ENCODE results near the gene NPY1R. TPM values are rescaled to one million over a fixed set of nuclear protein-coding genes. Genes with fewer than 3 reads are reported as not detected.

Gene NPY1R
- total RNA-seq (2014; rRNA removed; shearing (Covaris generic)) = not detected in 2 replicates

- DNase-seq (ENCODE audit: low read depth) = peak; percentile 50
Measured at GRCh38 chr4:163332526-163333406, at the start of gene NPY1R. NPY1R (minus strand) TSS chr4:163332596; CDS start chr4:163326554, 6,042 bp downstream.

DNA sequence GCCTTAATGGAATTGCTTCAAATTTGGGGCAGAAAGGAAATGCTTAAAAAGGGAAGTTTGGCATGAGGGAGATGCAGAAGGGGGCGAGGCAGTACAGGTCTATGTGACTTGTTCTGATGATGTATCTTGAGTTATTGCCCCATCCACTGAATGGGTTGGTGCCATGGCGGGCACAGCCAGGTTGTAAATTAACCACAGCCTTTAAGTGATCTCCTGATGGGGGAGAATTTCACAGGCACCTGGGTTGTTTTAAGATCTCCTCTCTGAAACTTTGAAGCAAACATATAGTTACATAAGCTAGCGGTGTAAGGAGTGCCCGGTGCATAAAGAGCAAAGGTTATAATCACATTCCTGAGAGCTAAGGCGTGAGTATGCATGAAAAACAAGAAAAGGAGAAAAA, 48.3 kb upstream of the NPY1R start:
- DNase-seq (ENCODE audit: low read depth) = no peak

- DNase-seq (ENCODE audit: low read depth) = no peak
Measured at GRCh38 chr4:163378661-163379060, 46.3 kb upstream of the NPY1R start.

- DNase-seq (ENCODE audit: low read depth) = no peak
Measured at GRCh38 chr4:163372029-163372428, 39.6 kb upstream of the NPY1R start.

DNA sequence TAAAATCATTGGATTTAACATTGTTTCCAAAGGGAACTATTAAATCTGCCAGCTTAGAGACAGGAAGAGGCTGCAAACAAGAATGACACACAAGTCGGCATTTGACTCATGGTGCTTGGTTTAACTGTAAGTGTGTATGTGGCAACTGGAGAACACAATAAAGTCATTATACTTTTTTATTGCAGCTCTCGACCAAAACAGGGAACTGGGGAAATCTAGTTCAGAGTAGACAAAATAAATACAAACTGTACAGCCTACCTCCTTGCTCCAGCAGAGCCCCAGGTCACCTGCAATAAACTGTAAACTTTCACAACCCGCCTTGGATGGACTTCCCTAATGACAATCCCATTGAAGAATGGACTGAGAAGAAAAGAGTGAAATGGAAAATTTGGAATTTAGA, 35.3 kb upstream of the NPY1R start:
- DNase-seq (ENCODE audit: low read depth) = no peak

DNA sequence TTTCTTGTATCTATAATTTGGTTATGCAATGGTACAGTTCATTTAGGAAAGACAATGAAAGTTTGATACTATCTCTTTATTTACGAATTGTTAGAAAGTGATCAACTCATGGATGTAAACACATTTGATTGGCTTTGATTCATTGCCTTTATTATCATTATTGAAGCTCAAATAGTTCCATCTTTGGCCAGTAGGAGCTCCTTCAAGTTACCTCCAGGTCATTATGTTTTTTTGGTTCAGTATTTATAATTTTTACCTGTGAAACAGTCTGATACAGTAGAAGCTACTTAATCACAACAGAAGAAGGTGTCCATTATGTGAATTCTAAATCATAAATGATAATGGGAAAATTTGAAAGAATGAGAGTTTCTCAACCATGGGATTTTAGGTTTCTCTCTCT, 23.7 kb upstream of the NPY1R start:
- no peak for DNase-seq (ENCODE audit: low read depth)

DNA sequence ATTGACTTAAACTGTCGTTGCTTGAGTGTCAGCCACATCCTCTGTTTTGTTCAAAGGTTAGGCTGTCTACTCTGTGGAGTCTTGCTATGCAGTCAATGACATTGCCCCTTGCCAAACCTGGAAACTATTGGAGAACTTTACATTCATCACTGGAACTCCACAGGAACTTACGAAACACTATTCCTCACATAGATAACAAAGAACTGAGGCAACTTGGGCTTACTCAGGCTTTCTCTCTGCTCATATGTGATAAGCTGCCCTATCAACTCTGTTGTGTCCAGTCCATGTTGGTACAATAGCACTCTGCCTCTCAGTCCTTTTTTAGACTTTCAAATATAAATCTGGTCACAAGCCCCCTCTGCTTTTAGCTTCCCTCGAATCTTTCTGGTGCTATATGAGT, 20.7 kb upstream of the NPY1R start:
- no peak for DNase-seq (ENCODE audit: low read depth)

DNA sequence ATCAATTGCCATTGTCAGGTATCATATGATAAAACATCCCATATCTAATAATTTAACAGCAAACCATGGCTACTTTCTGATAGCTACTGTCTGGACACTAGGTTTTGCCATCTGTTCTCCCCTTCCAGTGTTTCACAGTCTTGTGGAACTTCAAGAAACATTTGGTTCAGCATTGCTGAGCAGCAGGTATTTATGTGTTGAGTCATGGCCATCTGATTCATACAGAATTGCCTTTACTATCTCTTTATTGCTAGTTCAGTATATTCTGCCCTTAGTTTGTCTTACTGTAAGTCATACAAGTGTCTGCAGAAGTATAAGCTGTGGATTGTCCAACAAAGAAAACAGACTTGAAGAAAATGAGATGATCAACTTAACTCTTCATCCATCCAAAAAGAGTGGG, 18.3 kb upstream of the NPY1R start:
- peak; percentile 18 for DNase-seq (ENCODE audit: low read depth)

DNA sequence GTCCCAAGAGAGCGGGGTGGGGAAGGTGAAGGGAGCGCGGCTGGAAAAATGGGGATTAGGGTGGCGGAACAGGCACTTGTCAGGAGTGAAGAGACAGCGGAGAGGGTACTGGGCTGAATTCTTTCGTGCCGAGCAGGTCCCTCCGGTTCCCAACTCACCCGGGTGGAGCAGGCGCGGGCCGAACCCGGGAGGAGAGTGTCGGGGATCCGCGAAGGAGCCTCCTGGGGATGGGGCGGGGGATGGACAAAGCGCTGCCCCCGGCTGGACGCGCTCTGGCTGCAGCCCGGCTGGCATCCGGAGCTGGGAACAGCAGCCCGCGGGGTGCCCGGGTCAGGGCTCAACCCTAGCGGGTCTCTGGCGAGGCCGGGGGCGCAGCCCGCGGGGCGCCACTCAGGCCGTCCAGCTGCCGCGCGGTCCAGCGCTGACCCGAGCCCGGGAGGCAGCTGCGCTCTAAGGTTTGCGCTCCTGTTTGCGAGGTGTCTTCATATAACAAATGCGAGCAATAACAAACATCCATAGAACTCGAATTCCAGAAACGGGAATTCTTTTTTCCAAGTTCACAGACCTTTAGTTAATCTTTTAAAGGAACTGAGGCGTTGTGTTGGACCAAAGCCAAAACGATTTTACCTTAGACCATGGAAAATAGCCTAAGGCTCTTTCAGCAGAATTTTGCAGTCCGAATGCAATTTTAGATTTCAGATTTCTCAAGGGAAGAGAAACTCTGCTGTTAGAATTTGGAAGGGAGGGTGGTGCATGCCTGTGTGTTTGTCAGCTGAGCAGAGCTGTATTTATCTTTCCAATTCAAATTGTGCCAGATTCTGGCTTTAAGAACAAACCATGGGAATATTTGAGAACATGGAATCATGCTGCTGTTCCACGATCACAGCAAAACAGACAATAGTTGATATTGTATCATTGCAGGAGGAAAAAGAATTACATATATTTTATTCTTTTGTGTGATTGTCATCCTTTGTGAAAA, 12.0 kb upstream of the NPY1R start:
- peak; percentile 1 for DNase-seq (ENCODE audit: low read depth)

GRCh38 chr4:163343604-163344146, 11.3 kb upstream of the NPY1R start, which contains the start of gene NPY5R:
NPY5R (plus strand) TSS chr4:163343892; CDS start chr4:163350274, 6,382 bp downstream.
- DNase-seq (ENCODE audit: low read depth) = no peak

DNA sequence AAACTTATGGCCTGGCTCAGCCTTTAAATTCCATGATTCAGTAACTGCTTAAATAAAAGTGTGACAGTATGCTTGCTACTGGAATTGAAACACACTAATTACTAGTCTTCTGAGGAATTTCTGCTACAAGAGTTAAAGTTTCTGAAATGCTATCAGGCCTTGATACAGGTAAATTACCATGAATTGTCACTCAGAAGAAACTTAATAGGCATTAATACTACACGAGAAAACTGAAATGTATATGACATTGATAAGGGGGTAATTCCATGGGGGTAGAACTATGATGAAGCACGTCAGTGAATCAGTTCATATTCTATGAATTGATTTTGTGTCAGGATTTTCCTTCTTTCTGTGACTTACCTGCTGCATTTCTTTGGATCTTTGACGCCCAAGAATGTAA, 3.0 kb upstream of the NPY1R start:
- DNase-seq (ENCODE audit: low read depth) = no peak

- no peak for DNase-seq (ENCODE audit: low read depth)
Measured at GRCh38 chr4:163331629-163332376, 593 bp downstream of the NPY1R start.

GRCh38 chr4:163330916-163331628, 1.3 kb downstream of the NPY1R start:
- no peak for DNase-seq (ENCODE audit: low read depth)

DNA sequence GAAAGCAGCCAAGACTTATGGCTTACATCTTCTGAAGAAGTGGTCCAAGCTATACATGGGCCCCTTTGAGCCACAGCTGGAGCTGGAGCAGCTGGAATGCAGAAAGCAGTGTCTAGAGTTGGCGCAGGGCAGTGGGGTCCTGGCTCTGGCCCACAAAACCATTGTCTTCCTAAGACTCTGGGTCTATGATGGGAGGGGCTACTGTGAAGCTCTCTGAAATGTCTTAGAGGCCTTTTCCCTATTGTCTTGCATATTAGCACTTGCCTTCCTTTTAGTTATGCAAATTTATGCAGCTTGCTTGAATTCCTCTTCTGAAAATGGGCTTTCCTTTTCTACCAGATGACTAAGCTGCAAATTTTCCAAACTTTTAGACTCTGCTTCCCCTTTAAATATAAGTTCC, 15.3 kb downstream of the NPY1R start:
- no peak for DNase-seq (ENCODE audit: low read depth)

- no peak for DNase-seq (ENCODE audit: low read depth)
Measured at GRCh38 chr4:163309466-163309865, 22.9 kb downstream of the NPY1R start.

- DNase-seq (ENCODE audit: low read depth) = no peak
Measured at GRCh38 chr4:163303069-163303468, 29.3 kb downstream of the NPY1R start.

GRCh38 chr4:163300445-163300844, 32.0 kb downstream of the NPY1R start:
- no peak for DNase-seq (ENCODE audit: low read depth)

GRCh38 chr4:163295138-163295537, 37.3 kb downstream of the NPY1R start:
- DNase-seq (ENCODE audit: low read depth) = no peak

DNA sequence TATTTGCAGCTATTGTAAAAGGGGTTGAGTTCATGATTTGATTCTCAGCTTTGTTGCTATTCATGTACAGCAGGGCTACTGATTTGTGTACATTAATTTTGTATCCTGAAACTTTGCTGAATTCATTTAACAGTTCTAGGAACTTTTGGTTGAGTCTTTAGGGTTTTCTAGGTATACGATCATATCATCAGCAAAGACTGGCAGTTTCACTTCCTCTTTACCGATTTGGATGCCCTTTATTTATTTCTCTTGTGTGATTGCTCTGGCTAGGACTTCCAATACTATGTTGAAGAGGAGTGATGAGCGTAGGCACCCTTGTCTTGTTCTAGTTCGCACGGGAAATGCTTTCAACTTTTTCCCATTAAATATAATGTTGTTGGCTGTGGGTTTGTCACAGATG, 48.1 kb downstream of the NPY1R start:
- no peak for DNase-seq (ENCODE audit: low read depth)

DNA sequence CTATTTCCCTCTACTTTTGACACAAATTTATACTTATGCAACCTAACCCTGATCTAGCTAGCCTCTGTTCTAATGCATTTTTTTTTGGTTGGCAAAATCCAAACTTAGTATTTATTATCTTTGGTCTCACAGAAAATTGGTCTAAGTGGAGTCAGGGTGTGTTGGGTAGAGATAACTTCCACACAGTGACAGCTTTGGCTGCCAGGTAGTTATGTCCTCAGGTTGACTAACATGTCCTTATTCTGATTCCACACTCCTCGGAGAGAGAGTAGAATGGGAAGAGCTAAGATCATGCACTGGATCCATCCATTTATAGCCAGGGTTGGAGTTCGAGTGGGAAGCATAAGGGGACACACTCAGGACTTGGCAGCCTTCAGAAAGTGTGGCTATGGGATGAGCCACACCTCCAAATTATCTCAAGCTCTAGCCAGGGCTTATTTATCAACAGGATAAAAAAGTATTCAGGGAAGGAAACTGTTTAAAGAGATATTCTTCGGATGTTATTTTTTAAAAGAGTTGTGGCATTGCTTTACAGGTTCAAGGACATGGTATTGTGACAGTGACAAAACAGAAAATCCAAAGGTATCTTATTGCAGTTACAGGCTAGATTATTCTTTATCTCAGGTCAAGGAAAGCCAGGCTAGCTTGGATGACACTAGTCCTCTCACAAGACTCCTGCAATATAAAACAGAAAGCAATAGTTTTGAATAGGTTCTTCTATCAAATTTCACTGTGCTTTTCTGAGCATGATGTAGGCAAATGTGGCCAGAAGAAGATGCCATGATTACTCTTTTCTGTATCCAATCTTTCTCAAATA, 51.5 kb downstream of the NPY1R start:
- no peak for DNase-seq (ENCODE audit: low read depth)

All from M059J (cell line).